GM19023 (cell line): Measurements from ENCODE around the gene SLC8A2.
A peak's percentile ranks its signal among the peaks of the same experiment; 100 is the strongest.
"Not testable (repeated sequence)": the region's sequence is repeated elsewhere in the genome, so short reads cannot be mapped to it uniquely, and the experiment has no call there.

ENCODE experiments used
- ATAC-seq: cut with Tn5 transposase; IDR thresholded peaks from one replicate; pipeline ENCODE4 v1.9.1; 2021; ENCODE audit warnings: mild to moderate bottlenecking, moderate library complexity; ENCODE audit not compliant: unreplicated experiment

Gene SLC8A2

GRCh38 chr19:47487551-47488515 is 16.1 kb upstream of the SLC8A2 start:
- no peak for ATAC-seq

- no peak for ATAC-seq
Observed at GRCh38 chr19:47486900-47487299, 15.2 kb upstream of the SLC8A2 start.

- ATAC-seq = not testable (repeated sequence)
Observed at GRCh38 chr19:47486220-47486619, 14.5 kb upstream of the SLC8A2 start.

GRCh38 chr19:47485210-47485609 is 13.5 kb upstream of the SLC8A2 start:
- no peak for ATAC-seq

GRCh38 chr19:47483800-47484690 is 12.4 kb upstream of the SLC8A2 start, which contains the start of gene KPTN:
TSS of gene KPTN (minus strand) at chr19:47484219. CDS start at chr19:47484160, 59 bp downstream.
- ATAC-seq = peak; percentile 52

- ATAC-seq = no peak
Observed at GRCh38 chr19:47483200-47483599, 11.5 kb upstream of the SLC8A2 start.

GRCh38 chr19:47481460-47482052 is 9.9 kb upstream of the SLC8A2 start:
- no peak for ATAC-seq

GRCh38 chr19:47480658-47481057 is 9.0 kb upstream of the SLC8A2 start:
- no peak for ATAC-seq

GRCh38 chr19:47479701-47480503 is 8.2 kb upstream of the SLC8A2 start:
- ATAC-seq = no peak

GRCh38 chr19:47476438-47476972 is 4.8 kb upstream of the SLC8A2 start:
- ATAC-seq = no peak

GRCh38 chr19:47475465-47475864 is 3.8 kb upstream of the SLC8A2 start:
- ATAC-seq = no peak

- no peak for ATAC-seq
Observed at GRCh38 chr19:47473336-47473735, 1.6 kb upstream of the SLC8A2 start.

- ATAC-seq = no peak
Observed at GRCh38 chr19:47471381-47471732, 336 bp downstream of the SLC8A2 start.

- no peak for ATAC-seq
Observed at GRCh38 chr19:47470447-47471195, 1.1 kb downstream of the SLC8A2 start.

- ATAC-seq = no peak
Observed at GRCh38 chr19:47469719-47470118, 2.0 kb downstream of the SLC8A2 start.

- ATAC-seq = no peak
Observed at GRCh38 chr19:47469363-47469700, 2.4 kb downstream of the SLC8A2 start.

GRCh38 chr19:47467914-47468313 is 3.8 kb downstream of the SLC8A2 start:
- no peak for ATAC-seq

- ATAC-seq = no peak
Observed at GRCh38 chr19:47465957-47466356, 5.7 kb downstream of the SLC8A2 start.

GRCh38 chr19:47464675-47465419 is 6.8 kb downstream of the SLC8A2 start:
- no peak for ATAC-seq
